Activated CD8-positive, alpha-beta memory T cell treated with anti-CD3 and anti-CD28 coated beads, Interleukin-2, amount 50 U/mL, for 48 hours (primary cell): ENCODE measurements around the gene TEF.
A peak's percentile ranks its signal among the peaks of the same experiment; 100 is the strongest.

ENCODE experiments used
- DNase-seq: peaks from one replicate; pipeline ENCODE4 v3.0.0-alpha.2; 2020

The TEF gene

GRCh38 chr22:41355895-41356294 lies 25.8 kb upstream of the TEF start:
- DNase-seq, result no peak

- DNase-seq, result no peak
These were observed 25.2 kb upstream of the TEF start for GRCh38 chr22:41356430-41357028.

GRCh38 chr22:41357191-41357590 lies 24.6 kb upstream of the TEF start:
- DNase-seq, result no peak

GRCh38 chr22:41358927-41359326 lies 22.8 kb upstream of the TEF start:
- no peak for DNase-seq

- no peak for DNase-seq
These were observed 22.4 kb upstream of the TEF start for GRCh38 chr22:41359376-41359775.

- no peak for DNase-seq
These were observed 21.6 kb upstream of the TEF start for GRCh38 chr22:41360126-41360525.

- DNase-seq, result no peak
These were observed 19.9 kb upstream of the TEF start for GRCh38 chr22:41361716-41362310.

- DNase-seq, result no peak
These were observed 19.1 kb upstream of the TEF start for GRCh38 chr22:41362615-41363014.

- DNase-seq, result no peak
These were observed 17.5 kb upstream of the TEF start for GRCh38 chr22:41364233-41364632.

GRCh38 chr22:41364955-41365354 lies 16.8 kb upstream of the TEF start:
- no peak for DNase-seq

- DNase-seq, result no peak
These were observed 16.3 kb upstream of the TEF start for GRCh38 chr22:41365425-41365824.

GRCh38 chr22:41366323-41367029 lies 15.3 kb upstream of the TEF start:
- no peak for DNase-seq

GRCh38 chr22:41367039-41367679 lies 14.6 kb upstream of the TEF start:
- DNase-seq, result no peak

GRCh38 chr22:41367680-41368542 lies 13.8 kb upstream of the TEF start:
- no peak for DNase-seq

- DNase-seq, result no peak
These were observed 13.0 kb upstream of the TEF start for GRCh38 chr22:41368543-41369423.

GRCh38 chr22:41369424-41369745 lies 12.4 kb upstream of the TEF start:
- no peak for DNase-seq

GRCh38 chr22:41369837-41370236 lies 11.9 kb upstream of the TEF start:
- DNase-seq, result no peak

- no peak for DNase-seq
These were observed 3.9 kb upstream of the TEF start for GRCh38 chr22:41377846-41378245.

GRCh38 chr22:41380993-41381328 lies 781 bp upstream of the TEF start:
- no peak for DNase-seq

- peak; percentile 84 for DNase-seq
These were observed 396 bp downstream of the TEF start for GRCh38 chr22:41382098-41382578.

- no peak for DNase-seq
These were observed 868 bp downstream of the TEF start for GRCh38 chr22:41382610-41383009.

- no peak for DNase-seq
These were observed 1.3 kb downstream of the TEF start for GRCh38 chr22:41383085-41383484.
